LNCAP (cell line): Measurements from ENCODE around the gene IFT57.

Source experiments
- TF ChIP-seq, protein P1 (sequence below): fragments of 450-650 bp; IDR thresholded peaks from 2 replicates; pipeline ENCODE4 v1.5.1; 2017; ENCODE audit warnings: mild to moderate bottlenecking

The IFT57 gene

DNA sequence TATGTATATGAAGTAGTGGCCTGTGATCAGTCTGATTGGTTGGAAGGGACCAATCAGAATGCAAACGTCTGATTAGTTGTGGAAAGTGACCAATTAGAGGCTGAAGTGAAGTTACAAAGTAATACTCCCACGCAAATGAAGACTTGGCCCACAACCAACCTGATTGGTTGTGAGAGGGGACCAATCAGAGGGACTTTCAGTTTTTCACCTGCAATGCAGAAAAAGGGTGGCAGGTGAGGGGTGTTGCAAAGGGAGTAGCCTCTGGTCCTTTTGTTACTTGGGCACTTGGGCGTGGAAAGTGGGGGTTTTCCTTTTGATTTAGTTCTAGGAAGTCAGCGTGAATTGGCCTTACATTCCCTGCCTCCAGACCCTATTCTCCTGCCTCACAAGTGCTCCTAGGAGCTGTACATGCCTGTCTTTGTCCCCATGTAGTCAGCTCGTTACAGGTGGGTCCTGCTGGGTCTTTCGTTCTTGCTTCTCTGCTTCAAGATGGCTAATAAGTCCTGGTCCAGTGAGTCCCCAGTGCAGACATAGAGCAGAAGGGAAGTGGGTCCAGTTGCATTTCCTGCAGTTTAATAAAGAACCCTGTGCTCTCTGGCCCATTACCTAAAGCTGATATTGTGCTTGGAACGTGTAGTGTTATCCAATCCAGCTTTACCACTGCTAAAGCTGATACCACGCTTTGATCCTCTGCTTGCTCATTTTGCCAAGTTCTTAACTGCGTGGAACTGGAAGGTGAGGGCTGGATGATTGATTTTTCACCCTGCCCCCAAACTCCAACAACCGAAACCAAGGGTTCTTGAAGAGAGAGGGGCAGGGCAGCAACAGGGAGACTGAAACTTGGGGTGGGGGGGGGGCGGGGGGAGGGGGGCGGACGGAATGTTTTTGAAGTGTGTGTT, 85.4 kb downstream of the IFT57 start:
- TF ChIP-seq, protein P1, sequence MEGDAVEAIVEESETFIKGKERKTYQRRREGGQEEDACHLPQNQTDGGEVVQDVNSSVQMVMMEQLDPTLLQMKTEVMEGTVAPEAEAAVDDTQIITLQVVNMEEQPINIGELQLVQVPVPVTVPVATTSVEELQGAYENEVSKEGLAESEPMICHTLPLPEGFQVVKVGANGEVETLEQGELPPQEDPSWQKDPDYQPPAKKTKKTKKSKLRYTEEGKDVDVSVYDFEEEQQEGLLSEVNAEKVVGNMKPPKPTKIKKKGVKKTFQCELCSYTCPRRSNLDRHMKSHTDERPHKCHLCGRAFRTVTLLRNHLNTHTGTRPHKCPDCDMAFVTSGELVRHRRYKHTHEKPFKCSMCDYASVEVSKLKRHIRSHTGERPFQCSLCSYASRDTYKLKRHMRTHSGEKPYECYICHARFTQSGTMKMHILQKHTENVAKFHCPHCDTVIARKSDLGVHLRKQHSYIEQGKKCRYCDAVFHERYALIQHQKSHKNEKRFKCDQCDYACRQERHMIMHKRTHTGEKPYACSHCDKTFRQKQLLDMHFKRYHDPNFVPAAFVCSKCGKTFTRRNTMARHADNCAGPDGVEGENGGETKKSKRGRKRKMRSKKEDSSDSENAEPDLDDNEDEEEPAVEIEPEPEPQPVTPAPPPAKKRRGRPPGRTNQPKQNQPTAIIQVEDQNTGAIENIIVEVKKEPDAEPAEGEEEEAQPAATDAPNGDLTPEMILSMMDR = no peak

DNA sequence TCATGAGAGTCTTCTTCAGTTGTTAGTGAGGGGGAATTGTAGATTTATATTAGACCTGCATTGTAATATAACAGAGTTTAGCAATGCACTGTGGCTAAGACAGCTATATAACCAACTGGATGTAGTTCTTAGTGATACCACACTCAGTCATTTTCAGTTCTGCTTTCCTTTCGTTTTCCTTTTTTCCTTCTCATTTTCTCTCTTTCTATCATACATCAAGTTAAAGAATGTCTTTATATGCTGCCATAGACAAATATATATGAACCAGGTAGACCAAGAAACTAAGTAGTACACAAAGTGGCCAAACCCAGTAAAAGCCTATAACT, 87.7 kb downstream of the IFT57 start:
- TF ChIP-seq, protein P1 = no peak

DNA sequence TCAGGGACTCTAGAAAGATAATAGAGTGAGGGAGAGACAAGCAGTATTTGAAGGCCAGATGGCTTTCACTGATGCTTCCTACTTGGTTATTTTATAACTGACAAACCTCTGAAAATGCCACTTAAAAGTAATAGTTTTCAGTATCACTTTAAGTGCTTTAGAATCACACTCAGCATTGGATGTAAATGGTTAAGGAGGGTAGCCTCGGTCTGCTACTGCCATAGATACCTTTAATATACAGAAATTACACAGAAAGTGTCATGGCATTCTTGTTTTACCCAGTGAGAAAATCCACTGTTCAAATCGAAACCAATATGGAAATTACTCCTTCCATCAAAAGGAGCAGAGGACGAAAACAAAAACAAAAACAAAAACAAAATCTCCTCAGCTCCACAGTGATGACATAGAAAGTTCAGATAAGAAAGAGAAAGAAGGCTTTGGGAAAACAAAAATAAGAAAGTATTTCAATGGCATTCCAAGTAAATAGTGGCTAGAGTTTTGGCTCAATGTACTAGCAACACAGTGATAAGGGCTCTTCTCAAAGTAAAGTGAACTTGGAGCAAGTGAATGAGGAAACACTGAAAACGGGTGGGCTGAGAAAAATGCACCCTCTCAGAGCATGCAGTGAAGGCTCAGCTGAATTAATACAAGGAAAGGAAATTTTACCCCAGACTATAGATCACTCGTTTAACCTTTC, 88.2 kb downstream of the IFT57 start:
- TF ChIP-seq, protein P1 = no peak

DNA sequence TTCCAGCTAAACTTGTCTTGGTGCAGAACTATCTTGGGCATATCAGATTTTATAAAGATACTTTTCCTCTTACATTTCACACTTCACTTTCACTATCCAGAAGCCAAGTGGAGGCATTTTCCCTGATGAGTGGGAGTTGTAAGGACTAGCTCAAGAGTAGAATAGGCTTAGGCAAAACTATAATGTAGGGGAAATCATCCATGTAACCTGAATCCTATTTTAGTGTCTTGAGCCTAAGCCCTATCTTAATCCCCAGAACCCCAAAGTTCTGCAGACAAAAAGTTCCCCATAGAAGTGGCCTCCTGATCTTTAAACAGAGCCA, 89.2 kb downstream of the IFT57 start:
- TF ChIP-seq, protein P1 = no peak

DNA sequence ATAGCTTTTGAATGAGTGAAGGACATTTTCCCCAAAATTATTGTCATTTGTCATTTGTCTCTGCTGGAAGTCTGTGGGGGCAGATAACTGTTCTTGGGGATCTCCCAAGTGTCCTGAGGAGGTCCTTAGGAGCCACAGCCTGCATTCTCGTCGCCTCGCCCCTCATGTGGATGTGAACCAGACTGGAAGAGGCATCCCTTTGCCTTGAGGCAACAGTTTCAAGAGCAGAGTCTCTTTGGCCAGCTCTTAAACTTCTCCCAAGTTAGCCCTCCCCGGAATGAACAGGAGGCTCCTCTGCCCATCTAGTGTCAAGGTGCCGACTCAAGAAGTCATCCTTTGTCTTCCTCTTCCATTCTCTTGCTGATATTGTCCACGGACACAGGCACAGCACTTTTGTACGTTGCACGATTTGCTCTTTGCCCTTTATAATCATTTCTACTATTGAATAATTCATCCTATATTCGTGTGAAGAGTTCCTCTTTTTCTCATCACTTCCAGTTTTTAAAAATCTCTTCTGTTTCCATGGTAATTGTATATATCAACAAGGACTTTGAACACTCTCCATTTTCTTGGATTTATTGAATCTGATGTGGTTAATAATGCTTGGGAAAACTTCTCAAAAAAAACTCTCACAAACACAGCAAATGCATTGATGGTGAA, 90.6 kb downstream of the IFT57 start:
- TF ChIP-seq, protein P1 = no peak

DNA sequence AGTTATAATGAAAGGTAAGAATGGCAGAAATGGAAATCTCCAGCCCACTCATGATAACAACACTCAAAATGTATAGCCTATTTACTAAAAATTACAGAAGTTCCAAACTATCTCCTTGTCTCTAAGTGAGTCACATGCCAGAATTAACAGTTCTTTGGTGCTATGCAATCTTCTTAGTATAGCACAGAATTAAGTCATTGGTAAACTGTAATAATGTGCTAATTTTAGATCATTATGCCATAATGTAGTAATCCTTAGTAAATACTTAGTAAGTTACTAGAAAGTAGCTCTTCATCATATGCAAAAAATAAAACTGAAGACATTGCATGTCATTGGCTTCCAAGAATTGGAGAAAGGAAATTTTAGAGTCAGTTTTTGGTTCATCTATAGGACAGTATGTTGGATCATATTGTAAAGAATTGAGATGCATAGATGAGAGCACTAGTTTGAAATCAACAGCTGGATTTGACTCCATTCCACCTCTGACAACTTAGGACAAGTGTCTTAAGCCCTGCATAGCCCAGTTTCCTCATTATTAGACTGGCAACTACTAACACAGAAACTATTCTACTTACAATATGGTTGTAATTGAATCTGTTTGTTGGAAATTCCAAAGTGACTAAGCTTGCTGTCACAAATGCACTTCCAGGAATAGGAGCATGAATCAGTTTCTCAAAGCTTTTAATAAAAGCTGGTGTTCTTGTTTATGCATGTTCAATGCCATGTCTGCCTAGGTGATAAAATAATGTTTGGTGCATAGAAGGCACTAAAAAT, 91.3 kb downstream of the IFT57 start:
- TF ChIP-seq, protein P1 = no peak

DNA sequence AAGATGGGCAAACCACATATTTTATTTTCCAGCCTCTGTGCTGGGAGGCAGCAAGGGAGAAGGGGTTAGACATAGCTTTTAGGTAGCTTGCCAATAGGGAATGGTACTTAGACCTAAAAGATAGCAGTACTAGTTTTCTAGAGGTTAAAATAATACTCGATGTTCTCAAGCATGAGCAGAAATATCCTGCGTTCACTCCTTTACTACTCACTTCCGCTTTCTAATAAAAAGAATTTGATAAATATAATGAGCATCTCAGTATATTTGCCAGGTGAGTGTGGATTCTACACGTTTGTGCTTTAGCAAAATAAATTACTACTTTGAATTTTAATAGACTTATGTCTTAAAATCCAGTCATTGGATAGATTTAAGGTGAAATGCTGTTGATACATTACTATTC, 92.0 kb downstream of the IFT57 start:
- TF ChIP-seq, protein P1 = no peak
